Activated T-cell treated with anti-CD3 and anti-CD28 coated beads, Interleukin-2, amount 50 U/mL, for 48 hours (primary cell): ENCODE measurements around the gene FSTL1.
A peak's percentile ranks its signal among the peaks of the same experiment; 100 is the strongest.

Experiments
- DNase-seq, 2 experiments: peaks; one replicate each; pipeline ENCODE4 v3.0.0-alpha.2; 2020

Gene FSTL1

GRCh38 chr3:120438216-120438615 is 12.6 kb downstream of the FSTL1 start:
- DNase-seq, result no peak

DNA sequence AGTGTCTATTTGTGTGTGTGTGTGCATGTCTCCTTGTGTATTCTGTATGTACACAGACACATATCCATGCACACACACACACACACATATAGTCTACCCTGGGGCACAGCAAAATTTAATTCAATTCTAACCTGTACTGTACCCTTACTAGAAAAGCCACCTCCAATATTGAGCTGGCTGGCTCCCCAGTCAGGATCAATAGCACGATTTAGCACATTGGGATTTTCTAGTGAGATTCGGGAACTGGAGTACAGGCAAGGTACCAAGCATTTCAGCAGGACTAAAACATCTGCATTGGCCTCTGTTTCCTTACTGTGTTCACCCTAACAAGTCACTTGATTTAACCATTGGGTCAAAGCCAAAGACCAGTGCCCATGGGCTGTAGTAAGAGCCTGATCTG is 13.2 kb downstream of the FSTL1 start:
- DNase-seq, result no peak

- no peak for DNase-seq
These were observed 14.2 kb downstream of the FSTL1 start for GRCh38 chr3:120436523-120437050.

GRCh38 chr3:120435621-120436020 is 15.2 kb downstream of the FSTL1 start:
- DNase-seq, result no peak

DNA sequence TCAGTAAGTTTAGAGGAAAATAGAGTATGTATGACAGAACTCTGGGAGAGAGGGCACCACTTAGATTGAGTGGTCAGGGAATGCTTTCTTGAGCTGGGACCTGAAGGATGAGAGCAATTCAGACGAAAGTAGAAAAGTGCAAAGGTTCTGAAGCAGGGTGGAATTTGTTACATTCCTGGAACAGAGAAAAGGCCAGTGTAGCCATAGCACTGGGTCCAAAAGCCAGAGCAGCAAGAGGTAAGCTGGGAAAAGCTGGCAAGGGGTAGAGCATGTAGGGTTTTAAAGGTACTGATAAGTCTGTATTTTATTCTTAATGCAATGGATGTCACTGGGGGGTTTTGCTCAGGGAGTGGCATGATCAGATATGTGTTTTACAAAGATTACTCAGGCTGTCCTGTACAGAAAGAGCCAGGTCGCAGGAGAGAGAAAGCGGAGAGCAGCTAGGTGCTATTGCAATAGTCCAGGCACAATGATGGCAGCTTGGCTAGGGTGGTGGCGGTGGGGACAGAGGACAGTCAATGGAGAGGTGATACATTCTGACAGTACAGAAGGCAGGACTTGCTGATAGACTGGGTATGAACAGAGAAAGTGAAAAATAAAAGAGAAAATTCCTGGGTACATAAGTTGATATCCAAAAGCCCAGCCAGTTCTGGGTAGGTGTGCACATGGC is 17.0 kb downstream of the FSTL1 start:
- no peak for DNase-seq

- DNase-seq, result no peak
These were observed 18.5 kb downstream of the FSTL1 start for GRCh38 chr3:120432150-120432860.

GRCh38 chr3:120429921-120430361 is 20.9 kb downstream of the FSTL1 start:
- DNase-seq, result no peak

- no peak for DNase-seq
These were observed 21.9 kb downstream of the FSTL1 start for GRCh38 chr3:120428924-120429323.

DNA sequence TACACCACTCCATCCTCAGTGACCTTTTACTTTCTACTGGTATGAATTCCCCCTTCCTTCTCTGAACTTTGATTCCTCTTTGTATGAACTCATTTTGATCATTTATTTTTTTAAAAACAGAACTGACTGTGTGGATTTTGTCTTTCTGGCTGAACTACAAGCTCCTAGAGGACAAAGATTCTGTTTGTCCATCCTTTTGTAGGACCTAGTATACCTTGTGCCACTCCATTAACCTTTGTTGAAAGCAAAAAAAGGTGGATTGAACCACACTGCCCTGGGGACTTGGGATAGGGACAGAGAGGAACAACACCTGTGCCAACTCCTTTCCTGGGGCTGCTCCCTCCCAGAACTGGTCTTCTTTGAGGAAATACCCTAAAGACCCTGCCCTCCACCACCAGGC is 23.6 kb downstream of the FSTL1 start:
- DNase-seq, result no peak

DNA sequence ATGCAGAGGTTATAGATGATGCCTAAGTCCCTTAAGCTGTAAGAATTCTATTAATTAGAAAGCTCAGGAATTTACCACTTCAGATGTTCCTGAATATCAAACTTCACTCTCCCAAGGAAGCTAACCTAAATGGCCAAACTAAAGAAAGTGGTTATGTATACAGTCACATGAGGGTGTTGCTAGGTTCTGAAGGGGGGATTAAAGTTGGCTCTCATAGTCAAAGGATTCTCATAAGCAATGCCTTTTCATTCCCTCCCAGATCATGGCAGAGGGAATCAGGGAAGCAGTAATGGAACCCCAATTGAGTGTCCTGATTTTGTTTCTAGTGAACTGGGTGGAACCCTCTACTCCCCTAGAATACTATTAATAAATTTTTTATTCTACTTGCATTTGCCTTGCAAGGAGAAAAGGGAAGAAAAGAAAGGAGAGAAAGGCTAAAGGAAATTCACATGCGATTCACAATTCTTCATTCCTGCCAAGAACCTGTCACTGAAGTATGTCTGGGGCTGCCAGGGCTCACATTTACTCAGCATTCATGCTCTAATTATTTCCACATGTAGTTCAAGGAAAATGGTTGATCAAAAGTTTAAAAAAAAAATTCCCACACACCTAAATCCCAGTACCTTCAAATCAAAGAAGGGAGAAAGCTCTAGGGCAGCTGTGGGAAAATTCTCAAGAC is 25.1 kb downstream of the FSTL1 start:
- no peak for DNase-seq

DNA sequence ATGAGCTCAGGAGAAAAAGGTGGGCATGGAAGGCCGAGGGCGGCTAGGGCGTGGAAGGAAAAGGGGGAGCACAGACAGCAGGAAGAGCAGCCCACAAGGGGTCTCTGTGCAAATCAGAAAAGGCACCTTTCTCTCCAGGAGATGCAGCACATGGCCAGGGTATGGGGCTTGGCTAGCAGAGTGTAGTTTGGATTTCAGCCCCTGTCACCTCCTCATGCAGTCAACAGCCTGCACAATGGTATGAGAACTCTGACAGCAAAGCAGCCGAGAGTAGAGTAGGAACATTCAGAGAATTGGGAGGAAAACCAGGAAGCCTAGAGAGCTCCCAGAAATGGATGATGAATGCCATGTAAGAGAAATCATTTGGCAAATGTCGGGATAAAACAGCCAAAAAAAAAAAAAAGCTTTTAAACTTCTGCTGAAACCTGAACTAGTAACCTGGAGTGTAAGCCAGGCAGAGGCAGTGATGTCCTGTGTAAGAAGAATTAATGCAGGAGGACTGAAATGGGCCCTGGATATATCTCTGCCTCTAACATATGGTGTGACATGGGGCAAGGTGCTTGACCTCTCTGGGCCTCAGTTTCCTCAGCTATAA is 25.7 kb downstream of the FSTL1 start:
- DNase-seq, result no peak

DNA sequence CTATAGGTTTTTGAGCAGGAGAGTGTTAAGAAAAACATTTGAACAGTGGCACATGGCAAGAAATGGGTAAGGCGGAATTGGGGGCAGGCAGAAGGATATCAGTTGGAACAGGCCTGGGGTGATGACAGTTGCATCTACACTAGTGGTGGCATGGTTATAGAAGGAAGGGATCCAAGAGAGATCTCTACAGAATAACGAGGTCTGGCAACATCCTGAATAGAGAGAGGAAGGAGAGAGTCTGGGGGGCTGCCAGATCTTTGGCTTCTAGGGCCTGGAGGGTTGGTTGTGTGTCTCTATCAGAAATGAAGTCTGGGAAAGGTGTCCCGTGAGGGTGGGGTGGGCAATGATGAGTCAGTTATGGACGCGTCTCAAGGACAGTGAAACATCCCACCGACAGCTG is 26.3 kb downstream of the FSTL1 start:
- no peak for DNase-seq

- no peak for DNase-seq
These were observed 27.4 kb downstream of the FSTL1 start for GRCh38 chr3:120423432-120423831.

DNA sequence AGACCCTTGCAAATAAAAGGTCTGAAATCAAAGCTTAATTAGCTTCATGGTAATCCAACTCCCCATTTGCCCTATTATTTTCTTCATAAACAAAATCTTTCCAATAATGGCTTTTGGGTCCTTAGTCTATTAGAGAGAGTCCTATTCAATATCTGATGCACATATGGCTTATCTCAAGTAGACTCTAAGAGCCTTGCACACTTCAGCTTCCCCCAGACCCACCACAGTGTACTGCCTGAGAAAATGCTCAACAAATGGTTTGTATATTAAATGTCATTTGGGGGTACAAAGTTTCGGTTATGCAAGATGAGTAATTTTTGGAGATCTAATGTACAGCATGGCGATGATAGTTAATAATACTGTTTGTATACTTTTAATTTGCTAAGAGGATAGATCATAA is 28.9 kb downstream of the FSTL1 start:
- DNase-seq, result no peak

DNA sequence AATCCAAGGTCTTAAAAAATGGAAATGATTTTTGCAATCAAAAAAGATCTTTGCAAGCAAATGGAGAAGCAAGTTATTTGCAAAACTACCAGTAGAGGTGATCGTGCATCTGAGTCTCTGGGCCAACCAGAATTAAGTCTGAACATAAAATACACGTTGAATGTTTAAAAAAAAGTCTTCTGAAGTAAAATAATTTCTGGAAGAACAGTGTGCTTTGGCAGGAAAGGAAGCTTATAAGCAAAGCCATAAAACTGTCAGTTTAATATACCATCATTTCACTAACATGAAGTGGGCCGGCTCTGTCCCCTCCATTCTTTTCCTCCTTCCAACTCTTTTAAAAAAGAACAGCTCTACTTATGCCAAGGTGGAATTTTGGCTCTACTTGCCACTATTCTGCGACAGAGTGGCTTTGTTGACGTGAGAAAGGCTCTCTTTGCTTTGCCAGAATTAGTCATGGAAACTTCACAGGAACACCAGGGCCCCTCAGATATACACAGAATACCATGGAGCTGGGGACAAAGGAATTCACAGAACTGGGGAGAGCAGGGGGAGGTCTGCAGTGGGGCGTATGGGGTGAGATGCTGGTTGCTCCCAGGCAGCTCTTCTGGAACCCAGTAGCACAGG is 29.8 kb downstream of the FSTL1 start:
- no peak for DNase-seq

DNA sequence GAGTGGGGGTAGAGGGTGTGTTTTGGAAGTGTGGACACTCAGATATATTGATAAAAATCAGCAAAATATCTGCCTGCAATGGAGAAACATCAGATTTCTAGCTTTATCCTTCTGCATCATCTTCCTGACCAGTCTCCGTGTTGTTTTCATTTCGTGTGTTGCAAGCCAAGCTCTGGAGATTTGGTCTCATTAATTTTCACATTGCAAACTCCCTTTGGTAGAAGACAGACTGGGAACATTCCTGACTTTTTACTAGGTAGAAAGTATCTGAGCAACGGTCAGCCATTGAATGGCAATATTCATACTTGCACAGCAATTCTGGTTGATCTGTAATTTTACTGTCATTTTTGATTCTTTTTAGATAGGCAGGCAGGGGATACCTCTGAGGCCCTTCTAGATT is 30.4 kb downstream of the FSTL1 start:
- DNase-seq, result no peak

GRCh38 chr3:120419797-120420196 is 31.0 kb downstream of the FSTL1 start:
- no peak for DNase-seq

DNA sequence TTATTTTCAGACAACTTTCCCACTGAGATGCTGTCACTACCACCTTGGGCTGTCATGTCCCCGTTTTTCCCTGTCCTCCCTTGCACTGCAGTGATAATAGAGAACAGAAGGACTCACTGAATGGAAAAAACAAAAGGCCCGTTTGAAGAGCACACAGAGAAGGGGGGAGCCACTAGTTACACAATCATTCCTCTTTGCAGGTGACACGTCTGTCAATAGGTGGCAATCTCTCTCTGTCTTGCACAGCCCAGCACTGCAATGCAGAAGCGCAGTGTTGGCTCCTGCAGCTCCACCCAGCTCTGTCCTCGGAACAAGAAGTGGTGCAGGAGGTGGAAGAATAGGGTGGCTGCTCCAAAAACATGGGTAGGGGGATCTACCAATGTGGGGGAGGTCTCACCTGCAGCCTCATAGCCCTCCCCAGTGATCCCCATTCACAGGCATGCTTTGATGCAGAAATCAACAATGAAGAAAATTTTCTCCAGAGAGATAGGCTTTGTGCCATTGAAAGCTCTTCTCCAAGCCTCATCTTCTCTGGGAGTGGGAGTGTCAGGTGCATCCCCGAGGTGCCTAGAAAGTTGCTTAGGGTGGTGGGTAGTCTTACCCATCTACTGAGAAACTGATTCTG is 31.8 kb downstream of the FSTL1 start:
- peak; percentile 21 to 24 for DNase-seq

- DNase-seq, result no peak
These were observed 32.3 kb downstream of the FSTL1 start for GRCh38 chr3:120418446-120418845.

DNA sequence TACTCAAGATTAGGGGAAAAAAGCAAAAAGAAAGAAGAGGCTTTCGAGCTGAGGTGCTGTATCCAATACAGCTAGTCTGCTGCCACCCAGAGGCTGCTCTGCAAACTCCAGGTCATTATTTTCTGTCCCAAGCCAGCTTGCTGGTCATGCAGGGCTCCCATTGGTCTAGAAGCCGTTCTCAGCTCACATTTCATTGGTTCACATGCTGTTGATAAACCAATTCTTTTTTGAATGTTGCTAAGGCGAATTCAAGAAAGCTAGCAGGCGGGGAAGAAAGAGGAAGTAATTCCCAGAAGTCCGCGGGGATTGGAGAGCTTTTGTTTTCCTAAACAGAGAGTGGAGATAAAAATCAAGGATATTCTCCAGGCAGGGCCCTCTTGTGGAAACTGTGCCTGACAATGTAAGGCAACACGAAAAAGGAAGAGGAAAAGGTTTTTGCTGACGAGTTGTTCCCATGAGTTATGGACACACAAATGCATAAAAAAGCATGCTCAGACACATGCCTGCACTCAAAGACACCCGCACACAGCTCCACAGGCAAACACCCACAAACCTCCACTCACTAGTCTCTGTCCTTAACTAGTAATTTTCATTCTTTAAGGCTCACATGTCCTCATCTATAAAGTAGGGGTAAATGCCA is 33.4 kb downstream of the FSTL1 start:
- DNase-seq, result peak; percentile 86 to 90

DNA sequence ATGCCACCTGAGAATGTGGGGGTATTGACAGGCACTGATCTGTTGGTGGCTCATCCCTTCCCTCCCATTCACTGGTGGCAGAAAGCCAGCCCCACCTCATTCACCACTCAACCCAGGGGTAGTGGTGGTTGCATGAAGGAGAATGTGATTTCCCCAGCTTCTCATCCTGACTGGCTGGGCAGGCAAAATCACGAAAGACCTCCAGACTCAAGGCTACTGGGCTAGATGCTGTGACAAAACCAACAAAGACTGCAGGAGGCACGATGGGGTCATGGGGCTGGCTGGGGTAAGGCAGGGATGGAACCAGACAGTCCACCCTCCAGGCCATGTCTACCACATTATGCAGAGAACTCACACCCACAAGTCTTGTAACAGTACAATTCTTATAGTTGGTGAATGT is 33.9 kb downstream of the FSTL1 start:
- DNase-seq, result no peak

GRCh38 chr3:120415756-120416155 is 35.0 kb downstream of the FSTL1 start:
- DNase-seq, result no peak
